ENCODE measurements around the gene GPR162.

Gene GPR162

GRCh38 chr12:6810758-6811157, 10.9 kb upstream of the GPR162 start:
- H3K4me3 ChIP-seq (ENCODE audit: low read depth, low read length, poor library complexity, severe bottlenecking) = no peak overlapping the region
- no peaks in the 10 kb centered on the region for H3F3A ChIP-seq (ENCODE audit: insufficient read depth, low read length)
- no peaks in the 10 kb centered on the region for H3K9me2 ChIP-seq (ENCODE audit: low read depth, low read length)
- no peak overlapping the region for H3K9ac ChIP-seq (ENCODE audit: low read length)
- no peaks in the 10 kb centered on the region for H3K27me3 ChIP-seq (ENCODE audit: insufficient read depth, low read length)
- no peaks in the 10 kb centered on the region for H3K9me3 ChIP-seq (ENCODE audit: low read length)
- H3K27ac ChIP-seq (ENCODE audit: low read depth, low read length, poor library complexity, severe bottlenecking) = no peak overlapping the region
- peaks cover 9% of the 10 kb centered on the region for H3K4me1 ChIP-seq (ENCODE audit: insufficient read depth, low read length, severe bottlenecking)
- H3K4me2 ChIP-seq (ENCODE audit: low read length) = no peak overlapping the region
- TF ChIP-seq, protein P1, sequence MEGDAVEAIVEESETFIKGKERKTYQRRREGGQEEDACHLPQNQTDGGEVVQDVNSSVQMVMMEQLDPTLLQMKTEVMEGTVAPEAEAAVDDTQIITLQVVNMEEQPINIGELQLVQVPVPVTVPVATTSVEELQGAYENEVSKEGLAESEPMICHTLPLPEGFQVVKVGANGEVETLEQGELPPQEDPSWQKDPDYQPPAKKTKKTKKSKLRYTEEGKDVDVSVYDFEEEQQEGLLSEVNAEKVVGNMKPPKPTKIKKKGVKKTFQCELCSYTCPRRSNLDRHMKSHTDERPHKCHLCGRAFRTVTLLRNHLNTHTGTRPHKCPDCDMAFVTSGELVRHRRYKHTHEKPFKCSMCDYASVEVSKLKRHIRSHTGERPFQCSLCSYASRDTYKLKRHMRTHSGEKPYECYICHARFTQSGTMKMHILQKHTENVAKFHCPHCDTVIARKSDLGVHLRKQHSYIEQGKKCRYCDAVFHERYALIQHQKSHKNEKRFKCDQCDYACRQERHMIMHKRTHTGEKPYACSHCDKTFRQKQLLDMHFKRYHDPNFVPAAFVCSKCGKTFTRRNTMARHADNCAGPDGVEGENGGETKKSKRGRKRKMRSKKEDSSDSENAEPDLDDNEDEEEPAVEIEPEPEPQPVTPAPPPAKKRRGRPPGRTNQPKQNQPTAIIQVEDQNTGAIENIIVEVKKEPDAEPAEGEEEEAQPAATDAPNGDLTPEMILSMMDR (IDR thresholded peaks at IDR 0.05; ENCODE audit: low read length) = no peak
- no peak for TF ChIP-seq EZH2 (IDR thresholded peaks at IDR 0.05; ENCODE audit: borderline replicate concordance, low read length)
- H3K36me3 ChIP-seq (ENCODE audit: insufficient read depth, low read length) = no peaks in the 10 kb centered on the region
- no peaks in the 10 kb centered on the region for H3K79me2 ChIP-seq (ENCODE audit: insufficient read depth, low read length)
- no peaks in the 10 kb centered on the region for H4K20me1 ChIP-seq (ENCODE audit: insufficient read depth, low read length)
- H2AFZ ChIP-seq (ENCODE audit: low read length) = no peak overlapping the region

DNA sequence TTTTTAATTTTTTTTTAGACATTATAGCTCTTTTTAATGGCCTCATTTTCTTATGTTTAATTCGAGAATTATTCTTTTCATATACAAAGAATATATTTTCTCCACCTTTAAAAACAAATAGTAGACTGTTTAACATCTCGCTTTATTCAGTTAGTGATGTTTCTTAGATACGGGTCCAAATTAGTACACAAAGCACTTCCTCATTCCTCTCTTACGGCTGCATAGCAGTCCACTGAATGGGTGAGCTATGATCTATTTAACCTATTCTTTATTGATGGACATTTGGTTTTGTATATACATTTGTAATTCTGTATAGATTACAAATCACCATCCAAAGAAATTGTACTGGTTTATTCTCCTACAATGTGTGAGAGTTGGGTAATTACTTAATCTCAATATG, 8.3 kb upstream of the GPR162 start:
- Histone ChIP-seq H3K36me3 (ENCODE audit: insufficient read depth, low read length) (no peaks in the 10 kb centered on the region), H2AFZ (ENCODE audit: low read length) (no peak overlapping the region), H4K20me1 (ENCODE audit: insufficient read depth, low read length) (no peaks in the 10 kb centered on the region), H3K79me2 (ENCODE audit: insufficient read depth, low read length) (no peaks in the 10 kb centered on the region), H3K4me3 (ENCODE audit: low read depth, low read length, poor library complexity, severe bottlenecking) (no peak overlapping the region), H3K27me3 (ENCODE audit: insufficient read depth, low read length) (peaks cover 4% of the 10 kb centered on the region; the same call in 1 of the 2 replicates), H3K9me3 (ENCODE audit: low read length) (no peaks in the 10 kb centered on the region), H3F3A (ENCODE audit: insufficient read depth, low read length) (no peaks in the 10 kb centered on the region), H3K4me1 (ENCODE audit: insufficient read depth, low read length, severe bottlenecking) (peaks cover 9% of the 10 kb centered on the region), H3K27ac (ENCODE audit: low read depth, low read length, poor library complexity, severe bottlenecking) (no peak overlapping the region), H3K9ac (ENCODE audit: low read length) (no peak overlapping the region), H3K4me2 (ENCODE audit: low read length) (no peak overlapping the region), H3K9me2 (ENCODE audit: low read depth, low read length) (no peaks in the 10 kb centered on the region)
- TF ChIP-seq EZH2 (IDR thresholded peaks at IDR 0.05; ENCODE audit: borderline replicate concordance, low read length) = no peak
- TF ChIP-seq, protein P1 (IDR thresholded peaks at IDR 0.05; ENCODE audit: low read length) = no peak

DNA sequence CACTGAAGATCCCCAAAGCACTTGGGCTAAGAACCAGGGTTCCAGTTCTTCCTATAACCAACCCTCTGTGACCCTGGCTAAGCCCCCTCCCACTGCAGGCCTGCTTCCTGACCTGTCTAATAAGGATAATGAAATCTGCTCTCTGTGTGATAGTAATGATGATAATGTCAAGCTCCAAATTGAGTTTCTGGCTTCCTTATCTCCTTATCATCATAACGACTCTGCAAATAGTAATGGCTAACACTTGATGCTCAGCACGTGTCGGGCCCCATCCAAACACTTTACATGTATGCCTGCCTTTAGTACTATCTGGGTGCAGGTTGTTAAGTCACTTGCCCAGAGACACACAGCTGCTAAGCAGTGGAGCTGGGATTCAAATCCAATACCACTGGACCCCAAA, 5.0 kb upstream of the GPR162 start:
- Histone ChIP-seq H3F3A (ENCODE audit: insufficient read depth, low read length) (no peaks in the 10 kb centered on the region), H3K4me3 (ENCODE audit: low read depth, low read length, poor library complexity, severe bottlenecking) (no peak overlapping the region), H3K79me2 (ENCODE audit: insufficient read depth, low read length) (no peaks in the 10 kb centered on the region), H3K27ac (ENCODE audit: low read depth, low read length, poor library complexity, severe bottlenecking) (no peak overlapping the region), H2AFZ (ENCODE audit: low read length) (no peak overlapping the region), H3K9me3 (ENCODE audit: low read length) (no peaks in the 10 kb centered on the region), H3K4me1 (ENCODE audit: insufficient read depth, low read length, severe bottlenecking) (peaks cover 9% of the 10 kb centered on the region), H4K20me1 (ENCODE audit: insufficient read depth, low read length) (no peaks in the 10 kb centered on the region), H3K9me2 (ENCODE audit: low read depth, low read length) (no peaks in the 10 kb centered on the region), H3K4me2 (ENCODE audit: low read length) (no peak overlapping the region), H3K27me3 (ENCODE audit: insufficient read depth, low read length) (peaks cover 4% of the 10 kb centered on the region; the same call in 1 of the 2 replicates), H3K9ac (ENCODE audit: low read length) (no peak overlapping the region), H3K36me3 (ENCODE audit: insufficient read depth, low read length) (no peaks in the 10 kb centered on the region)
- TF ChIP-seq EZH2 (IDR thresholded peaks at IDR 0.05; ENCODE audit: borderline replicate concordance, low read length) = no peak
- TF ChIP-seq, protein P1 (IDR thresholded peaks at IDR 0.05; ENCODE audit: low read length) = no peak

Data from OCI-LY1 (cell line).